ENCODE data around the gene NRDE2. TPM values are rescaled to one million over a fixed set of nuclear protein-coding genes. Genes with fewer than 3 reads are reported as not detected.
A peak's percentile ranks its signal among the peaks of the same experiment; 100 is the strongest.

NRDE2 gene
- total RNA-seq, 1 experiment from 2014 or later, result 12.1 TPM

GRCh38 chr14:90332271-90332584 lies 487 bp upstream of the NRDE2 start (continued):
- TF ChIP-seq ESRRA (CRISPR knock-in tag; IDR thresholded peaks at IDR 0.05; ENCODE audit: borderline replicate concordance), result no peak
- TF ChIP-seq, protein P1, sequence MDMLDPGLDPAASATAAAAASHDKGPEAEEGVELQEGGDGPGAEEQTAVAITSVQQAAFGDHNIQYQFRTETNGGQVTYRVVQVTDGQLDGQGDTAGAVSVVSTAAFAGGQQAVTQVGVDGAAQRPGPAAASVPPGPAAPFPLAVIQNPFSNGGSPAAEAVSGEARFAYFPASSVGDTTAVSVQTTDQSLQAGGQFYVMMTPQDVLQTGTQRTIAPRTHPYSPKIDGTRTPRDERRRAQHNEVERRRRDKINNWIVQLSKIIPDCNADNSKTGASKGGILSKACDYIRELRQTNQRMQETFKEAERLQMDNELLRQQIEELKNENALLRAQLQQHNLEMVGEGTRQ (CRISPR knock-in tag; IDR thresholded peaks at IDR 0.05), result no peak
- no peak for TF ChIP-seq NFYB (CRISPR knock-in tag; conservative IDR thresholded peaks at IDR 0.05; ENCODE audit: low read depth)
- TF ChIP-seq, protein P2, sequence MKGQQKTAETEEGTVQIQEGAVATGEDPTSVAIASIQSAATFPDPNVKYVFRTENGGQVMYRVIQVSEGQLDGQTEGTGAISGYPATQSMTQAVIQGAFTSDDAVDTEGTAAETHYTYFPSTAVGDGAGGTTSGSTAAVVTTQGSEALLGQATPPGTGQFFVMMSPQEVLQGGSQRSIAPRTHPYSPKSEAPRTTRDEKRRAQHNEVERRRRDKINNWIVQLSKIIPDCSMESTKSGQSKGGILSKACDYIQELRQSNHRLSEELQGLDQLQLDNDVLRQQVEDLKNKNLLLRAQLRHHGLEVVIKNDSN (CRISPR knock-in tag; IDR thresholded peaks at IDR 0.05), result no peak
- TF ChIP-seq MLX (CRISPR knock-in tag; IDR thresholded peaks at IDR 0.05), result no peak
- TF ChIP-seq IRF2 (CRISPR knock-in tag; IDR thresholded peaks at IDR 0.05; ENCODE audit: borderline replicate concordance, low read depth), result no peak
- TF ChIP-seq, protein P3, sequence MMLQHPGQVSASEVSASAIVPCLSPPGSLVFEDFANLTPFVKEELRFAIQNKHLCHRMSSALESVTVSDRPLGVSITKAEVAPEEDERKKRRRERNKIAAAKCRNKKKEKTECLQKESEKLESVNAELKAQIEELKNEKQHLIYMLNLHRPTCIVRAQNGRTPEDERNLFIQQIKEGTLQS (CRISPR knock-in tag; conservative IDR thresholded peaks at IDR 0.05), result no peak

DNA sequence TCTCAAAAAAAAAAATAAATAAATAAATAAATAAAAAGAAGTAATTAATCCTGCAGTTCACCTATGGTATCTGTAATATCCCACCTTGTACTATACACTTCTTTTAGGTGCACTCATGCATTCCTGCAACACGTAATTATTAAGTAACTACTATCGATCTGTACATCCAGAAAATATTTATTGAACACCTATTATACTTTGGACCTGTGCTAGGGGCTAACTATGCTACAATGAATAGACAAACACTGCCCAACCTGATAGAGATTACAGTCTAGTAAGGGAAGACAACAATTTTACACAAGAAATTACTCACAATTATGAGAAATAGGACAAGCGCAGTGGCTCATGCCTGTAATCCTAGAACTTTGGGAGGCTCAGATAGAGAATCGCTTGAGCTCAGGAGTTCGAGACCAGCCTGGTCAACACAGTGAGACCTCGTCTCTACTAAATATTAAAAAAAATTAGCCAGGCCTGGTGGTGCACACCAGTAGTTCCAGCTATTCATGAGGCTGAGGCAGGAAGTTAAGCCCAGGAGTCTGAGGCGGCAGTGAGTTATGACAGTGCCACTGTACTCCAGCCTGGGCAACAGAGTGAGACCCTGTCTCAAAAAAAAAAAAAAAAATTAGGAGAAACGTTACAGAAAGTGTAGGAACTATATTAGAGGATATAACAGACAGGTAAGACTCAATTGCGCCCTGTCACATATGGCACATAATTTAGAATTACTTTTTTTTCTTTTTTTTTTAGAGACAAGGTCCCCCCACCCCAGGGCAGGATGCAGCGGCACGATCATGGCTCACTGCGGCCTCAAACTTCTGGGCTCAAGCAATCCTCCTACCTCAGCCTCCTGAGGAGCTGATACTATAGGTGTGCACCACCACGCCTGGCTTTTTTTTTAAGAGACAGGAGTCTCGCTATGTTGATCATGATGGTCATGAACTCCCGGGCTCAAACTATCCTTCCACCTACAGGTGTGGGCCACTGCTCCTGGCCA lies 1.2 kb downstream of the NRDE2 start:
- TF ChIP-seq EMX1 (CRISPR knock-in tag; IDR thresholded peaks at IDR 0.05) (no peak), HMGA2 (CRISPR knock-in tag; IDR thresholded peaks at IDR 0.05) (no peak), TEAD4 (CRISPR knock-in tag; IDR thresholded peaks at IDR 0.05) (no peak)
- TF ChIP-seq, protein P3 (CRISPR knock-in tag; conservative IDR thresholded peaks at IDR 0.05), result no peak
- TF ChIP-seq, protein P4, sequence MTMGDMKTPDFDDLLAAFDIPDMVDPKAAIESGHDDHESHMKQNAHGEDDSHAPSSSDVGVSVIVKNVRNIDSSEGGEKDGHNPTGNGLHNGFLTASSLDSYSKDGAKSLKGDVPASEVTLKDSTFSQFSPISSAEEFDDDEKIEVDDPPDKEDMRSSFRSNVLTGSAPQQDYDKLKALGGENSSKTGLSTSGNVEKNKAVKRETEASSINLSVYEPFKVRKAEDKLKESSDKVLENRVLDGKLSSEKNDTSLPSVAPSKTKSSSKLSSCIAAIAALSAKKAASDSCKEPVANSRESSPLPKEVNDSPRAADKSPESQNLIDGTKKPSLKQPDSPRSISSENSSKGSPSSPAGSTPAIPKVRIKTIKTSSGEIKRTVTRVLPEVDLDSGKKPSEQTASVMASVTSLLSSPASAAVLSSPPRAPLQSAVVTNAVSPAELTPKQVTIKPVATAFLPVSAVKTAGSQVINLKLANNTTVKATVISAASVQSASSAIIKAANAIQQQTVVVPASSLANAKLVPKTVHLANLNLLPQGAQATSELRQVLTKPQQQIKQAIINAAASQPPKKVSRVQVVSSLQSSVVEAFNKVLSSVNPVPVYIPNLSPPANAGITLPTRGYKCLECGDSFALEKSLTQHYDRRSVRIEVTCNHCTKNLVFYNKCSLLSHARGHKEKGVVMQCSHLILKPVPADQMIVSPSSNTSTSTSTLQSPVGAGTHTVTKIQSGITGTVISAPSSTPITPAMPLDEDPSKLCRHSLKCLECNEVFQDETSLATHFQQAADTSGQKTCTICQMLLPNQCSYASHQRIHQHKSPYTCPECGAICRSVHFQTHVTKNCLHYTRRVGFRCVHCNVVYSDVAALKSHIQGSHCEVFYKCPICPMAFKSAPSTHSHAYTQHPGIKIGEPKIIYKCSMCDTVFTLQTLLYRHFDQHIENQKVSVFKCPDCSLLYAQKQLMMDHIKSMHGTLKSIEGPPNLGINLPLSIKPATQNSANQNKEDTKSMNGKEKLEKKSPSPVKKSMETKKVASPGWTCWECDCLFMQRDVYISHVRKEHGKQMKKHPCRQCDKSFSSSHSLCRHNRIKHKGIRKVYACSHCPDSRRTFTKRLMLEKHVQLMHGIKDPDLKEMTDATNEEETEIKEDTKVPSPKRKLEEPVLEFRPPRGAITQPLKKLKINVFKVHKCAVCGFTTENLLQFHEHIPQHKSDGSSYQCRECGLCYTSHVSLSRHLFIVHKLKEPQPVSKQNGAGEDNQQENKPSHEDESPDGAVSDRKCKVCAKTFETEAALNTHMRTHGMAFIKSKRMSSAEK (CRISPR knock-in tag; IDR thresholded peaks at IDR 0.05; ENCODE audit: borderline replicate concordance), result no peak
- ChIA-PET CTCF (no interaction called here), POLR2A (no interaction called here)
- no peaks in the 10 kb centered on the region for H3K36me3 Mint-ChIP-seq
- ATAC-seq, result no peak
- H3K4me1 Mint-ChIP-seq, result peaks cover 7% of the 10 kb centered on the region
- H3K27ac Mint-ChIP-seq, result no peak overlapping the region
- peaks cover 19% of the 10 kb centered on the region for H3K27me3 Mint-ChIP-seq (ENCODE audit: low read depth)
- no peak for DNase-seq (ENCODE audit: low spot score)
- H3K4me3 Mint-ChIP-seq, result peak overlapping the region; percentile 76
- H3K9me3 Mint-ChIP-seq, result no peaks in the 10 kb centered on the region

DNA sequence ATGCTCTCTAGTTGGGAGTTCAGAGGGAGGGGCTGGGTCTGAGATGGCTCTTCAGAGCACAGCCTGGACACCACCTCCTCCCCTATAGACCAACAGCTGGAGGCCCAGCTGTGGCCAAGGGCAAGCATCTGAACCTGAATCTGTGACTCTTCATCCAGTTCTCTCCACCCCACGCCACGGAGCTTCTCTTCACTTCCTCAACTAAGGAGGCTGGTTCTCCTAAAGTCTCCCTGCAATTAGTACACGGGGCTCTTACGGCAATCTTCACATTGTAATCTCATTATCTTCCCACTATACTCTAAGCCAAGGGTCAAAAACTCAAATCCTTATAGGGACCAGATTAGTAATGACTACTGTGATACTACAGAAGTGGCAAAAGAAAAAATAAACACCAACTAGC lies 9.8 kb downstream of the NRDE2 start:
- POLR2A ChIA-PET, result interaction anchor here (0.7 kb wide), 1 partner anchor 866 kb away, joined by 3 read pairs; no protein-coding TSS in a partner anchor
- Mint-ChIP-seq H3K4me3 (no peak overlapping the region), H3K4me1 (no peaks in the 10 kb centered on the region), H3K9me3 (no peaks in the 10 kb centered on the region), H3K27me3 (ENCODE audit: low read depth) (no peaks in the 10 kb centered on the region), H3K27ac (no peak overlapping the region), H3K36me3 (peaks cover 4% of the 10 kb centered on the region)
- no peak for TF ChIP-seq MLX (CRISPR knock-in tag; IDR thresholded peaks at IDR 0.05)
- TF ChIP-seq, protein P5, sequence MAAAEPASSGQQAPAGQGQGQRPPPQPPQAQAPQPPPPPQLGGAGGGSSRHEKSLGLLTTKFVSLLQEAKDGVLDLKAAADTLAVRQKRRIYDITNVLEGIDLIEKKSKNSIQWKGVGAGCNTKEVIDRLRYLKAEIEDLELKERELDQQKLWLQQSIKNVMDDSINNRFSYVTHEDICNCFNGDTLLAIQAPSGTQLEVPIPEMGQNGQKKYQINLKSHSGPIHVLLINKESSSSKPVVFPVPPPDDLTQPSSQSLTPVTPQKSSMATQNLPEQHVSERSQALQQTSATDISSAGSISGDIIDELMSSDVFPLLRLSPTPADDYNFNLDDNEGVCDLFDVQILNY (CRISPR knock-in tag; IDR thresholded peaks at IDR 0.05), result no peak
- TF ChIP-seq ETV6 (CRISPR knock-in tag; IDR thresholded peaks at IDR 0.05), result no peak
- no peak for TF ChIP-seq ATF1 (CRISPR knock-in tag; IDR thresholded peaks at IDR 0.05)
- no peak for TF ChIP-seq FOXJ3 (CRISPR knock-in tag; IDR thresholded peaks at IDR 0.05; ENCODE audit: borderline replicate concordance)
- TF ChIP-seq NFE2L1 (CRISPR knock-in tag; IDR thresholded peaks at IDR 0.05), result no peak
- no peak for TF ChIP-seq JAZF1 (CRISPR knock-in tag; IDR thresholded peaks at IDR 0.05)
- TF ChIP-seq, protein P6, sequence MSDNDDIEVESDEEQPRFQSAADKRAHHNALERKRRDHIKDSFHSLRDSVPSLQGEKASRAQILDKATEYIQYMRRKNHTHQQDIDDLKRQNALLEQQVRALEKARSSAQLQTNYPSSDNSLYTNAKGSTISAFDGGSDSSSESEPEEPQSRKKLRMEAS (CRISPR knock-in tag; IDR thresholded peaks at IDR 0.05), result no peak
- ATAC-seq (no peak), DNase-seq (ENCODE audit: low spot score) (no peak)
- CTCF ChIA-PET, result no interaction called here
